Measurements from ENCODE around the gene ZC3HAV1L. TPM values are rescaled to one million over a fixed set of nuclear protein-coding genes. Genes with fewer than 3 reads are reported as not detected.
"Not testable (repeated sequence)": the region's sequence is repeated elsewhere in the genome, so short reads cannot be mapped to it uniquely, and the experiment has no call there.

Gene ZC3HAV1L
- total RNA-seq (2014; rRNA removed; shearing (Covaris generic)) = 7.5 and 15.2 TPM in 2 replicates

- Histone ChIP-seq H3K27me3 (replicated peaks) (no peaks in the 10 kb centered on the region), H3K4me3 (peak within 1 kb of the TSS; percentile 88), H3K4me1 (replicated peaks) (peaks cover 15% of the 10 kb centered on the region), H3K27ac (peak within 1 kb of the TSS; percentile 23), H3K36me3 (peaks cover 44% of the 10 kb centered on the region), H3K9me3 (replicated peaks) (no peaks in the 10 kb centered on the region)
- peak; percentile 73 to 74 for DNase-seq (ENCODE audit: low read depth in 1 of 2, low spot score in 2 of 2)
Measured at GRCh38 chr7:139035586-139036353, at the start of gene ZC3HAV1L. Gene ZC3HAV1L, minus strand, starts transcription at chr7:139036042. Its CDS starts 25 bp downstream, at chr7:139036017.

- Histone ChIP-seq H3K4me1 (replicated peaks) (no peaks in the 10 kb centered on the region), H3K4me3 (no peak overlapping the region), H3K27me3 (replicated peaks) (no peaks in the 10 kb centered on the region), H3K9me3 (replicated peaks) (no peaks in the 10 kb centered on the region), H3K36me3 (peaks cover 80% of the 10 kb centered on the region), H3K27ac (no peak overlapping the region)
- DNase-seq (ENCODE audit: low read depth in 1 of 2, low spot score in 2 of 2) = no peak
Measured at GRCh38 chr7:139084709-139085108, 48.9 kb upstream of the ZC3HAV1L start.

DNA sequence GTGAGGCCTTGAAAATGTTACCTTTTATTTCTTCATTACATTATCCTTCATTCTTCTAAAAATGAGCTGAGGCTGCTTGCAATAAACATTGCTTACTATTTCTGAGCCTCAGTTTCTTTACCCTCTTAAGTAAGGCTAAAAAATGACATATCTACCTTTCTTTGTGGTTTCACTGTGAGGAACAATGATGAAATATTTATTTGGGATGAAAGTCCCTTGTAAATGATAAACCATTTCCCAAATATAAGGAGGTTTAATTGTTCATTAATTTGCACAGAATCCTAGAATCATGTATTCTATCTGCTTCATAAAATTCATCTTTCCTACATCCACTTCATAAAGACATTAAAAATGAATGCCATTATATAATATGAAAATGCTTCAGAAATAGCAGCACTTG, 45.7 kb upstream of the ZC3HAV1L start:
- H3K9me3 ChIP-seq (replicated peaks) = no peaks in the 10 kb centered on the region
- no peaks in the 10 kb centered on the region for H3K4me1 ChIP-seq (replicated peaks)
- no peaks in the 10 kb centered on the region for H3K27me3 ChIP-seq (replicated peaks)
- DNase-seq (ENCODE audit: low read depth in 1 of 2, low spot score in 2 of 2) = no peak
- no peak overlapping the region for H3K27ac ChIP-seq
- peaks cover 84% of the 10 kb centered on the region for H3K36me3 ChIP-seq
- no peak overlapping the region for H3K4me3 ChIP-seq

DNA sequence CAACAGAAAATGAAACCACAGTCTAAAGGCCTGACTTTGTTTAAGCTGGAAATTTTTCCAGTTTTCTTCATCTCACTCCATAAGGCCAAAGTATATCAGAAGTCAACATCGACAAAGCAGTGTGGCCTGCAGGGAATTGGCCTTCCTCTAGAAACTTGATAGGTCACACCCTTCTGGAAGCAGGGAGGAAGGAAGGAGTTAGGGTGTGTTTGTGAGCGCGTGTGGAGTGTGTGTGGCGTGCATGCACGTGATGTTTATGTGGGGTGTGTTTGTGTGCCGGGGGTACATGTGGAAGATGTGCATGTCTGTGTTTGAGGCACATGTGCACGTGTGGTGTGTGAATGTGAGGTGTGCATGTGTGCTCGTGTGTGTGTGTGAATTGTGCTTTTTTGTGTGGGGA, 45.1 kb upstream of the ZC3HAV1L start:
- Histone ChIP-seq H3K27ac (no peak overlapping the region), H3K9me3 (replicated peaks) (no peaks in the 10 kb centered on the region), H3K27me3 (replicated peaks) (no peaks in the 10 kb centered on the region), H3K4me1 (replicated peaks) (no peaks in the 10 kb centered on the region), H3K36me3 (peaks cover 89% of the 10 kb centered on the region), H3K4me3 (no peak overlapping the region)
- no peak for DNase-seq (ENCODE audit: low read depth in 1 of 2, low spot score in 2 of 2)

DNA sequence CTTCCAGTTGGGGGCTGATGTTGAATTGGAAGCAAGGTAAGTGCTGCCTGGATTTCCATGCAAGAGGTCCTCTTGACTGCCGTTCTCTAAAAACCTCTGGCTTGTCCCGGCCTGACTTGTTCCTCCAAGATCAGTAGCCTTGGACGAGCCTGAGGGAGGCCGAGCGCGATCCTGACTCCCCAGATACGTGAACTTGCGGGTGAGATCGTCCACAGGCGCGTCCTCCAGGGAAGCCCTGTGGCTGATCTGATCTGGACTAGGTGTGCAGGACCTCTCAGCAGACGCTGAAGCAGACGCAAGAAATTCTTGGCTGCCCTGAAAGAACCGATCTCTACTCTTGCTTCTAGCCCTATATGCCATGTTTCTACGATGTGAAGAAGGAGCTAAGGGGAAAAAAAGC, 44.0 kb upstream of the ZC3HAV1L start:
- no peak for DNase-seq (ENCODE audit: low read depth in 1 of 2, low spot score in 2 of 2)
- no peaks in the 10 kb centered on the region for H3K4me1 ChIP-seq (replicated peaks)
- H3K36me3 ChIP-seq = peaks cover 89% of the 10 kb centered on the region
- H3K27me3 ChIP-seq (replicated peaks) = no peaks in the 10 kb centered on the region
- H3K9me3 ChIP-seq (replicated peaks) = no peaks in the 10 kb centered on the region
- H3K4me3 ChIP-seq = no peak overlapping the region
- H3K27ac ChIP-seq = no peak overlapping the region

DNA sequence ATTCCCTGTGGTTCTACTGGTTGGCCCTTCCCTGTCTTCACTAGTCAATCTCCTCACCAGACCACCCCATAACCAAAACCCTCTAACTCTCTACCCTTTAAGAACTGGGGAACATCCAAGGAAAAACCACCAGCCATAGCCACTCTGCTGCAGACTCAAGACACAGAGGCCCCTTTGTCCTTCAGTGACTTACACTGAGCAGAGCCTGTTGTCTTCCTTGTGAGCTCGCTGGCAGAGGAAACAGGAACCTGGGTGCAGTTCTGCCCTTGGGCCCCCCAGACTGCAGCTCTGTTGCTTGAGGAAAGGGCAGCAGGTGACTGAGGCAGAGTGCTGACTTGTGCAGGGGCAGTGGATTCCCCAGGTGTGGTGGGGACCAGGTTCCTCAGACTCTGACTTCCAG, 43.1 kb upstream of the ZC3HAV1L start:
- DNase-seq (ENCODE audit: low read depth in 1 of 2, low spot score in 2 of 2) = no peak
- Histone ChIP-seq H3K27ac (no peak overlapping the region), H3K36me3 (peaks cover 83% of the 10 kb centered on the region), H3K27me3 (replicated peaks) (no peaks in the 10 kb centered on the region), H3K9me3 (replicated peaks) (no peaks in the 10 kb centered on the region), H3K4me1 (replicated peaks) (no peaks in the 10 kb centered on the region), H3K4me3 (no peak overlapping the region)

- Histone ChIP-seq H3K36me3 (peaks cover 86% of the 10 kb centered on the region), H3K4me1 (replicated peaks) (no peaks in the 10 kb centered on the region), H3K9me3 (replicated peaks) (no peaks in the 10 kb centered on the region), H3K4me3 (no peak overlapping the region), H3K27me3 (replicated peaks) (no peaks in the 10 kb centered on the region), H3K27ac (no peak overlapping the region)
- DNase-seq (ENCODE audit: low read depth in 1 of 2, low spot score in 2 of 2) = no peak
Measured at GRCh38 chr7:139078399-139078798, 42.6 kb upstream of the ZC3HAV1L start.

GRCh38 chr7:139077706-139078105, 41.9 kb upstream of the ZC3HAV1L start:
- not testable (repeated sequence) for H3K27ac ChIP-seq; H3K4me1 ChIP-seq (replicated peaks); H3K27me3 ChIP-seq (replicated peaks); H3K9me3 ChIP-seq (replicated peaks); H3K4me3 ChIP-seq; DNase-seq (ENCODE audit: low read depth in 1 of 2, low spot score in 2 of 2)
- peaks cover 85% of the 10 kb centered on the region for H3K36me3 ChIP-seq

GRCh38 chr7:139075871-139076686, 40.2 kb upstream of the ZC3HAV1L start:
- Histone ChIP-seq H3K36me3 (peaks cover 82% of the 10 kb centered on the region), H3K4me3 (no peak overlapping the region), H3K27ac (no peak overlapping the region), H3K9me3 (replicated peaks) (no peaks in the 10 kb centered on the region), H3K4me1 (replicated peaks) (no peaks in the 10 kb centered on the region), H3K27me3 (replicated peaks) (no peaks in the 10 kb centered on the region)
- no peak for DNase-seq (ENCODE audit: low read depth in 1 of 2, low spot score in 2 of 2)

DNA sequence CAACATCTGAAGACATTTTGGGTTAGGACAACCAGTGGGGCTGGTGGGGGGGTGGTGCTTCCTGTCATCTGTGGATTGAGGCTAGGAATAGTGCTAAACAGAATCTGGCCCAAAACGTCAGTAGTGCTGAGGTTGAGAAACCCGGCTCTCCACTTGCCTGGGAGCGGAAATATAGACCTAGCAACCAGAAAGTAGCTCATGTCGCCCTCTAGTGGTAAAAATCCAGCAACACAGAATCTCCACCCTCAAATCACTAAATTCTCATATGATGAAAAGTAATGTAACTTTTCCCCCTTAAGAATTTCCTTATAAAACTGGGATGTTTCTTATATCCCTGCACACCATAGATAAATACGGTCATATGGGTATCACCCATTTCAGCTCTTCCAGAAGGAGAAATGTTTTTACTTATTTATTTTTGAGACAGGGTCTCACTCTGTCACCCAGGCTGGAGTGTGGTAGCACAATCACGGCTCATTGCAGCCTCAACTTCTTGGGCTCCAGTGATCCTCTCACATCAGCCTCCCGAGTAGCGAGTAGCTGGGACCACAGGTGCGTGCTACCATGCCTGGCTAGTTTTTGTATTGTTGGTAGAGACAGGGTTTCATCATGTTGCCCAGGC, 39.3 kb upstream of the ZC3HAV1L start:
- Histone ChIP-seq H3K4me1 (replicated peaks) (no peaks in the 10 kb centered on the region), H3K36me3 (peaks cover 73% of the 10 kb centered on the region), H3K27ac (no peak overlapping the region), H3K4me3 (no peak overlapping the region), H3K27me3 (replicated peaks) (no peaks in the 10 kb centered on the region), H3K9me3 (replicated peaks) (no peaks in the 10 kb centered on the region)
- peak; percentile 60 to 68 for DNase-seq (ENCODE audit: low read depth in 1 of 2, low spot score in 2 of 2)

GRCh38 chr7:139072796-139073195, 37.0 kb upstream of the ZC3HAV1L start:
- Histone ChIP-seq H3K27ac (no peak overlapping the region), H3K4me1 (replicated peaks) (no peaks in the 10 kb centered on the region), H3K27me3 (replicated peaks) (no peaks in the 10 kb centered on the region), H3K36me3 (peaks cover 60% of the 10 kb centered on the region), H3K4me3 (no peak overlapping the region), H3K9me3 (replicated peaks) (no peaks in the 10 kb centered on the region)
- no peak for DNase-seq (ENCODE audit: low read depth in 1 of 2, low spot score in 2 of 2)

DNA sequence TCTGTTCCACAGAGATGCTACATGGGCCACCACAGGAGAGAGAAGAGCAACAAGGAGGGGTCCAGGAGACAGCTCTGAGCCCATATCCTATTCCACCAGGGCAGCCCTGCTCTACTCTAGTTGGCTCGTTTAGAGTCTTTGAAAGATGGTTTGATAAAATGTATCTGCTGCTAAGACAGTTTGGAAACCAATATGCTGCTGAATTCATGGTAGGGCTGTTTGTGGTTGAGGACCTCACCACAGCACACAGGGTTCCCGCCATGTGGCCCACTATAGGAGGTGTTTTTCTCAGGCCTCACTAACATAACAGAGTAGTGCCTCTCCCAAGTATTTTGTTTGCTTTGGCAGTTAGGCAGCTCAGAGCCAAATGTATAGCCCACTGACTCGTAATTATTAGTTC, 35.8 kb upstream of the ZC3HAV1L start:
- H3K4me1 ChIP-seq (replicated peaks) = no peaks in the 10 kb centered on the region
- DNase-seq (ENCODE audit: low read depth in 1 of 2, low spot score in 2 of 2) = no peak
- no peaks in the 10 kb centered on the region for H3K9me3 ChIP-seq (replicated peaks)
- peaks cover 53% of the 10 kb centered on the region for H3K36me3 ChIP-seq
- H3K27ac ChIP-seq = no peak overlapping the region
- no peaks in the 10 kb centered on the region for H3K27me3 ChIP-seq (replicated peaks)
- no peak overlapping the region for H3K4me3 ChIP-seq

DNA sequence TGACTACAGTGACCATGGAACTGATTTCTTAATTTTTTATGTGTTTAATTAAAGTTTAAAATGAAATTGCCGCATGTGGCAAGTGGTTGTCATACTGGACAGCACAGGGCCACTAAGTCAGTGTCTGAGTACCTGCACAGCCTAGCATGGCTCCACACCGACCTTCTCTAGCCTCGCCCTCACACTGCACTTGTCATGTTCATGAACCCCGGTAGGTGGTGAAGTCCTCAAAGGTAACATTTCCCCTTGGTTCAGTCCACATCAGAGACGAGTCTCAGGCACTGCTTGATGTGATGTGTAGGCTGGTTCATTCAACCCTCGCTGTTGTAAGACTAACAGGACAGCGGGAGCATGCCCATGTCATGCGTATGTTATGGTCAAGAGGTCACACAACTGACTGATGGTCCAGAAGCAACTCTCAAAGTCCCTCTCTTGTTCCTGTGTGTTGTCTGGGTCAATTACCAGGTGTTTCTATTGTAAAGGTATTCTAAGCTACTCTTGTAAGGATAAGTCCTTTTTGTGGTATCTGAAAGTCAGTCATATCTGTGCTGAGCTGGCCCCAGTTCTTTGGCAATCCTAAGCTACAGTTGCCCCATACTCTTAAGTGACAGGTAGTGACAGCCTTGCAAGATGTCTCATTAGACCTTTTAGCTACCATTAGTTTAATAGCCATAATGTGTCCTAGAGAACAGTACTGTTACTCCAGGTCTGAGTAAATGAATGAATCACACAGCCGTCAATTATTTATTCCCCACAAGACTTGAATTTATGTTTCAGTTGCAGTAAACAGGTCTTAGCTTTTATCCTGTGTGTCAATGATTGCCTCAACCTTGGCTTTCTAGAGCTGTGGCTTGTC, 32.9 kb upstream of the ZC3HAV1L start:
- H3K27ac ChIP-seq = no peak overlapping the region
- H3K4me3 ChIP-seq = no peak overlapping the region
- no peaks in the 10 kb centered on the region for H3K27me3 ChIP-seq (replicated peaks)
- peaks cover 42% of the 10 kb centered on the region for H3K36me3 ChIP-seq
- DNase-seq (ENCODE audit: low read depth in 1 of 2, low spot score in 2 of 2) = no peak
- H3K9me3 ChIP-seq (replicated peaks) = no peaks in the 10 kb centered on the region
- H3K4me1 ChIP-seq (replicated peaks) = no peaks in the 10 kb centered on the region
